Measurements from ENCODE around the gene PCYOX1L.
A peak's percentile ranks its signal among the peaks of the same experiment; 100 is the strongest.

The PCYOX1L gene

GRCh38 chr5:149314571-149315111 lies 43.2 kb upstream of the PCYOX1L start:
- DNase-seq (ENCODE audit: extremely low read depth, insufficient read length), result no peak
- no peaks in the 10 kb centered on the region for H3K36me3 ChIP-seq (ENCODE audit: control insufficient read depth, insufficient read depth, low read length)
- peaks cover 1% of the 10 kb centered on the region; the same call in 1 of the 2 replicates for H3K27me3 ChIP-seq (replicated peaks; ENCODE audit: control insufficient read depth, insufficient read depth, low read length)
- peak; percentile 10 for TF ChIP-seq CTCF (IDR thresholded peaks at IDR 0.05; ENCODE audit: insufficient read depth, low read length, poor library complexity, severe bottlenecking)
- no peak overlapping the region for H3K4me3 ChIP-seq (replicated peaks; ENCODE audit: low read depth, low read length)

- DNase-seq (ENCODE audit: extremely low read depth, insufficient read length), result no peak
- Histone ChIP-seq H3K27me3 (replicated peaks; ENCODE audit: control insufficient read depth, insufficient read depth, low read length) (peaks cover 1% of the 10 kb centered on the region; the same call in 1 of the 2 replicates), H3K4me3 (replicated peaks; ENCODE audit: low read depth, low read length) (no peak overlapping the region)
Observed at GRCh38 chr5:149315753-149316152, 42.1 kb upstream of the PCYOX1L start.

DNA sequence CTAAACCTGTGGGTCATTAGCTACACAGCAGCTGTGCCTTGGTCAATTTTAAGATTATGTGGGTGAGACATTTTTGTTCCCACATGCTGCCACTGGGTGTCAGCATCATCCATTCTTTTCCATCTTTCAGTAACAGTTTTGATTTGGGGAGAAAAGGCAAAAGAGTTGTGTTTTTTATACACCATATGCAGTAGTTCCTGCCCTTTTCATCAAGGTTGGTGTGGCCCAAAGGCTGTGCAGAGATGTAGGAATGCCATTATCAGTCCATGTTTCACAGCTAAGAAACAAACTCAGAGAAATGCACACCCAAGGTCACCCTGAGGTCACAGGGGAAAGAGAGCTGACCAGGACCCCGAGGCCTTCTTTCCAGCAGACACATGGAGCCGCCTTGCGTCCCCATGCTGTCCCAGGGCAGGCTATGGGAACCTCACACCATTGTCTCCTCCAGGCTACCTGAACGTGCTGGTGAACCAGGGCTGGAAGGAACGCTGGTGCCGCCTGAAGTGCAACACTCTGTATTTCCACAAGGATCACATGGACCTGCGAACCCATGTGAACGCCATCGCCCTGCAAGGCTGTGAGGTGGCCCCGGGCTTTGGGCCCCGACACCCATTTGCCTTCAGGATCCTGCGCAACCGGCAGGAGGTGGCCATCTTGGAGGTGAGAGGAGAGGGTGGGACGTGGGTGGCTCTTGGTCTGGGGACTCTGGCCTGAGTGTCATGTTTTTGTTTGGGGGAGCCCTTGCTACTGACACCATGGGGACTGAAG lies 40.4 kb upstream of the PCYOX1L start:
- Histone ChIP-seq H3K27me3 (replicated peaks; ENCODE audit: control insufficient read depth, insufficient read depth, low read length) (no peaks in the 10 kb centered on the region; the same call in 1 of the 2 replicates), H3K36me3 (ENCODE audit: control insufficient read depth, insufficient read depth, low read length) (no peaks in the 10 kb centered on the region), H3K4me3 (replicated peaks; ENCODE audit: low read depth, low read length) (no peak overlapping the region)
- TF ChIP-seq CTCF (IDR thresholded peaks at IDR 0.05; ENCODE audit: insufficient read depth, low read length, poor library complexity, severe bottlenecking), result peak; percentile 78
- DNase-seq (ENCODE audit: extremely low read depth, insufficient read length), result no peak

More at GRCh38 chr5:149315753-149316152, 42.1 kb upstream of the PCYOX1L start:
- TF ChIP-seq CTCF (IDR thresholded peaks at IDR 0.05; ENCODE audit: insufficient read depth, low read length, poor library complexity, severe bottlenecking), result no peak
- H3K36me3 ChIP-seq (ENCODE audit: control insufficient read depth, insufficient read depth, low read length), result no peaks in the 10 kb centered on the region

DNA sequence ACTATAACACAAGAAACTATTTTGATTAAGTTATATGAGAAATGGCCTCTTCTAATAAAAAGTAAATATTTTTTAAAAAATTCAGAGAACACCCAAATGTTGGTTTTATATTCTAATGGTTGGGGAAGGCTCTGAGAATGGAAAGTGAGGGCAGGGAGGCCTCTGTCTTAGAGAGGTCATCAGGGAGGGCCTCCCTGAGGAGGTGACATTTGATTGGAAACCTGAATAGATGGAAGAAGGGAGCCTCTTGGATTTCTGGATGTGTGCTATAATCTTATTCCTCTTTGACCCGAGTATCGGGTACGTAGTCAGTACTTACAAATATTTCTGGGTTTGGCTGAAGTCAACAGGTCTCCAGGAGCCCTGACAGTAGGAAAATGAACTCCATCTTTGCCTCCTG lies 38.7 kb upstream of the PCYOX1L start:
- no peak for DNase-seq (ENCODE audit: extremely low read depth, insufficient read length)
- Histone ChIP-seq H3K4me3 (replicated peaks; ENCODE audit: low read depth, low read length) (no peak overlapping the region), H3K36me3 (ENCODE audit: control insufficient read depth, insufficient read depth, low read length) (no peaks in the 10 kb centered on the region), H3K27me3 (replicated peaks; ENCODE audit: control insufficient read depth, insufficient read depth, low read length) (no peaks in the 10 kb centered on the region; the same call in 1 of the 2 replicates)
- TF ChIP-seq CTCF (IDR thresholded peaks at IDR 0.05; ENCODE audit: insufficient read depth, low read length, poor library complexity, severe bottlenecking), result no peak

- DNase-seq (ENCODE audit: extremely low read depth, insufficient read length), result no peak
- no peaks in the 10 kb centered on the region for H3K27me3 ChIP-seq (replicated peaks; ENCODE audit: control insufficient read depth, insufficient read depth, low read length)
- H3K36me3 ChIP-seq (ENCODE audit: control insufficient read depth, insufficient read depth, low read length), result no peaks in the 10 kb centered on the region
- no peak for TF ChIP-seq CTCF (IDR thresholded peaks at IDR 0.05; ENCODE audit: insufficient read depth, low read length, poor library complexity, severe bottlenecking)
- no peak overlapping the region for H3K4me3 ChIP-seq (replicated peaks; ENCODE audit: low read depth, low read length)
Observed at GRCh38 chr5:149320791-149321330, 37.0 kb upstream of the PCYOX1L start.
